NCI-H2107 treated with DMSO at 0.1 percent for 48 hours (cell line): ENCODE results near the gene OCIAD1.
"Not testable (repeated sequence)": the region's sequence is repeated elsewhere in the genome, so short reads cannot be mapped to it uniquely, and the experiment has no call there.

Experiments
- DNase-seq: peaks from one replicate; lab custom pipeline; 2025; ENCODE audit not compliant: unreplicated experiment; lab: John Stamatoyannopoulos, UW

OCIAD1 gene

DNA sequence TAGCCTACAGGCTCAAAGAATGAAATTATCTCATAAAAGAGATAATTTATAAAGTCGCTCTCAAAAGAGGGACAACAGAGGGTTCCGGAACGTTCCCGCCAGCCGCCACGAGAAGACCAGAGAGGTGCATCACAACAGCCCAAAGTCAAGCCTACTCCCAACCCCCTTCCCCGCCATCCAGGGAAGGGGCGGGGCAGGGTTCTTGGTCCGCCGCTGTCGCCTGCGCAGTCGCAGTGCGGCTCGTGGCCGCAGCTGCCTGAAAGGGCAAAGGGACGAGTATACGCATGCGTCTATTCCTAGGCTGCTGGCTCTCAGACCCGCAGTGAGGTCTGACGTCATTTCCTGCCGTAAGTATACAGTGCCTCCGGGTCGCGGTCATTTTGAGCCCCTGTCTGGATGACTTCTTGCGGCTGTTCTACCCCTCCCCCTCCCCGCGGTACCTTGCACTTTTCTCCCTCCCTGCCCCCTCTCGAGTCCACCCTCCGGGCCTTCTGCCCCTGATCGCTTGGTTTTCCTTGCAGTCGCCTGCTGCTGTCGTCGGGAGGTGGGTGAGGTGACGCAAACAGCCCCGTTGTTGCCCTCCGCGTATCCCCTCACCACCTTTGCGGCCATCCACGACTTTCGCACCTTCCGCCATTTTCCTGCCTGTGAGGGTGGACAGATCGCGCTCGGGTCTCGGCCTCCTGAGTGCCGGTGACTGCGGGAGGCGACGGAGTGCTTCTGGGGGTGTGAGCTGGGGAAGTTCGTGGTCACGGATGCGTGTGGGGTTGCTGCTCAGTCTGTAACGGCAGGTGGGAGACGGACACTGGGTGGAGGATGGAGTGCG, at the start of gene OCIAD1:
OCIAD1 (plus strand) TSS at position 383 of the 826 bp plus-strand sequence. CDS start 1,537 bp downstream, outside the sequence.
- peak; percentile 90 for DNase-seq

DNA sequence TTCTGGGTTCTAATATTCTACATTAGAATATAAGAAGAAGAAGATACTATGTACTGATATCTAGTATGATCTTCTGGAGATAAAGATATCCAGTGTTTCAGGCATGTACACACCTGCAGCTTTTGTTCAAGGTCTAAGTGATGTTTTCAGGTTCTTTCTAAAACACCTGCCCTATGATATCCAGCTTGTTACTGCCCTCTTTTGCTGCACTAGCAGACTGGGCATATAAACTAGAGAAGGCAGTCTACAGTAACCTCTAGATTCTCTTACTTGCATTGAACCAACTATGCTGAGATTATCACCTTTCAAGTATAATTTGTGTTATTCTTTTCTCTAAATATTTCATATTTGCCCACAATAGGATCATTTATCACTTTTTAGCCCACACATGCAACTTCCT, 48.9 kb upstream of the OCIAD1 start:
- DNase-seq: no peak

GRCh38 chr4:48785302-48785701, 45.6 kb upstream of the OCIAD1 start:
- DNase-seq: no peak

DNA sequence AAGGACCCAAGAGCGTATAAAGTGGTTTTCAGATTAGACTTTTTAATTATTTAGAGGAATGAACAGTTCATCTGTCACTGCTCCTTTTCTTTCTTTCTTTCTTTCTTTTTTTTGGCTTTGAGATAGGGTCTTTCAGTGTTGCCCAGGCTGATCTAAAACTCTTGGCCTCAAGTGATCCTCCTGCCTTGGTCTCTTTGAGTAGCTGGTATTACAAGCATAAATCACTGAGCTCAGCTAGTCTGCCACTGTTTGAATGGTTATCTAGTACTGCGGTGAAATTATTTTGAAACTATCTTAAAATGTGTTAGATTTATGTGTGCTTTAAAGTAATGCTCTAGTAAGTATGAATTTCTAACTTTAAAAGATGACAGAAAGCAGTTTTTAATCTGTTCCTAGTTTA, 44.3 kb upstream of the OCIAD1 start:
- DNase-seq: no peak

GRCh38 chr4:48787056-48787455, 43.8 kb upstream of the OCIAD1 start:
- DNase-seq: no peak

DNA sequence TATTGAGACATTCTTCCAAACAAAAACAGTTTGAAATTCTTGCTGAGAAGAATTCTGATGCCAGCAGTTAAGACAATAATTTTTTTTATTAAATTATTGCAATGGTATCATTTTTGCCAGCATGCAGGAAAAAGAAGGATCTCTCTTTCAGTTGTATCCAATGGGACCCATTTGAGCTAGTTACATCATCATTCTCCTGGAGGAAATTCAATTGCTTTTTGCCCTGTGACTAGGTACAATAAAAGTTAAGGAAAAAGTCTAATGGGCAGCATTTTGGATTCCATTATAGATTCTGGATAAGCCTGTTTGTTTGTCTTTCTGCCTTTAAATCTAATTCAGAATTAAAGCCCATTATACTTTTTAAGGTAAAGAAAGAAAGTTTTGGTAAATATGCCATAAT, 40.3 kb upstream of the OCIAD1 start:
- DNase-seq: no peak

- DNase-seq: no peak
These were observed 39.6 kb upstream of the OCIAD1 start for GRCh38 chr4:48791313-48791712.

GRCh38 chr4:48792348-48793006, 38.4 kb upstream of the OCIAD1 start:
- no peak for DNase-seq

DNA sequence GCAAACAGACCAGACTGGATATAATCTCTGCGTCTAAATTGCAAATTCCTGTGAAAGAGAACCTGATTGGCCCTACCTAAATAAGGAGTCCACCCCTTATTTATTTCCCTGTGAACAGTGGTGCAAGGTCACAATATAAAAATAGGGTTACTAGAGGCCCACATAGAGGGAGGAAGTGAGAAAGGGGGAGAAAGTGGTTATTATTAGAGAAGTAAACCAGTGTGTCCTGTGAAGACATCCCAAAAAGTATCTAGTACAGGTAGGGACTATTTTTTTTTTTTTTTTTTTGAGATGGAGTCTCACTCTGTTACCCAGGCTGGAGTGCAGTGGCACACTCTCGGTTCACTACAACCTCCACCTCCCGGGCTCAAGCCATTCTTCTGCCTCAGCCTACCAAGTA, 35.8 kb upstream of the OCIAD1 start:
- DNase-seq: no peak

DNA sequence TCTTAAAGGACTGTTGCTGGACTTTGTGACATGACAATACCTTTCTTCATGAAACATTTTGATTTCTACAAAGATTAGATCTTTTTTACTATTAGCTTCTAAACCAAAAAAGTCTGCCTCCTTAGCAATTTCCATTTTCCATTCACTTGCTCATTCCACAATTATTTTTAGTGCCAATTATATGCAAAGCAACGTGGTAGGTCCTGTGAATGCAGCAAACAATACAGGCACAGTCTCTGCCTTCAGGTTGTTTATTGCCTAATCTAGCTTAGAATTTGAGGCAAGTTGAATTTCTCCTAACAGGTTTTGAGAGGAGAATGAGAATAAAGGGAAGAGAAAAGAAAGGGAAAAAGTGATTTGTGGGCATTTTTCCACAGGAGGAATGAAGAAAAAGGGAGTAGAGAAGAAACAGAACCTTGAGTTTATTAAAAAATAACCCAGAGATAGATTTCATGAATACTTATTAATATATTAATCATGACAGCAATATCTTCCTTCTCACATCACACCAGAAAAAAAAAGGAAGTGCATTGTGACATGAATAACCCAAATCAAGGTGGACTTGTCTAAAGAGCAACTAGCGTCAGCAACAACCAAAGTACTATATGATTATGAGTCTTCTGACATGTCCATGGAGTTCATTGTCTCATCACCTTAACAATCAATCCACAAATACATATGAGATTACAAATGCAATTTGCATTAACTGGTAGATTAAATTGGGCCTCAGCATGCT, 34.5 kb upstream of the OCIAD1 start:
- DNase-seq: no peak

- no peak for DNase-seq
These were observed 33.8 kb upstream of the OCIAD1 start for GRCh38 chr4:48796927-48797679.

GRCh38 chr4:48798117-48798516, 32.8 kb upstream of the OCIAD1 start:
- no peak for DNase-seq

DNA sequence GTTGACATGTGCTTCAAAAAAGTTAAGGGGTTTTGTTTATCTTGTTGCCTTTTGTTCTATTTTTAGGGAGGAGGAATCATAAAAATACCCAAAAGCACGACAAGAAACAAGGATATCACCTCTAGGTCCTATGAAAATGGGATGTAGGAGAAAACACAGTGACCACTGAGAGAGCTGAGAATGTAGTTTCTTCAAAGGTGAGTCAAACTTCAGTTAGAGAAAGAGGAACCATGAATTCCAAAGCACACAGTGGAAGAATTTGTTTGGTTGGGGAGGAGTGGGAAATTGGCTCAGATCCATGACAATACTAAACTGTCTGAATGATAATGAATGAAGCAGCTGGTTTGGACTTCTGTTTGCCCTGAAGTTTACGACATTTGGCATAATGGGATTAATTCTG, 31.7 kb upstream of the OCIAD1 start:
- no peak for DNase-seq

DNA sequence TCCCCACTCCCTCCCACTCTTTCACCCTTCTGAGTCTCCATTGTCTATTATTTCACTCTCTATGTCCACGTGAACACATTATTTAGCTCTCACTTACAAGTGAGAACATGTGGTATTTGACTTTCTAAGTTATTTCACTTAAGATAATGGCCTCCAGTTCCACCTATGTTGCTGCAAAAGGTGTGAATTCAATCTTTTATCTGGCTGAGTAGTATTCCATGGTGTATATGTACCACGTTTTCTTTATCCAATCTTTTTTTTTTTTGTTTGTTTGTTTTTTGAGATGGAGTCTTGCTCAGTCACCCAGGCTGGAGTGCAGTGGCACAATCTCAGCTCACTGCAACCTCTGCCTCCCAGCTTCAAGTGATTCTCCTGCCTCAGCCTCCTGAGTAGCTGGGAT, 30.7 kb upstream of the OCIAD1 start:
- not testable (repeated sequence) for DNase-seq

DNA sequence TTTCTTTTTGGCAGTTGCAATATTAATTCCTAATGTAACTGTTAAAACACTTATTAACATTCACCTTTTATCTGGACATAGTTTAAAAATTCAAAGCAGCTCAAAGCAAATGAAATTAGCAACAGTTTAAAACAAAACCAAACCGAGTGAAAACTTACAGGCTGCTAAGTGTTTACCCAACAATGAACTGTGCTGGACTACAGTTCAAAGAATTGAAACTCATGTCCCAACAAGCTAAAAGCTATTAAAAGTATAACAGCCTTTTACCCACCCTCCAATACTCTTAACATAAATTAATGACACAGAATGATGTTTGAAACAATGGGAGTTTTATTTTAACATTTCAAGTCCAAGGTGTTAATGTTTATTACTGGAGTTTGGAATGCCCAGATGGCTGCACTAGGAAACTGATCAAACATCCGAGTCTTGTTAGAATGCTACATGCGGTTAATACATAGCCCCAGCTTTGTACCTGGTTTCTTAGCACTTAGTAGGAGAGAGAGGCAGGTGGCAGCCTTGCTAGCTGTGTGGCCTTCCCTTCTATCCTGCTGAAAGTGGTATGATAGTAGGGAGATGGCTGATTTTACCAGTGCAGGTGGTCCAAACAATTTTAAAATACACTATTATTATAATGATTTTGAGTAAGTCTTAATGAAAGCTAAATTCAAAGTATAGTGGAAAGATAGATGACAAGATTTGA, 29.7 kb upstream of the OCIAD1 start:
- DNase-seq: no peak

DNA sequence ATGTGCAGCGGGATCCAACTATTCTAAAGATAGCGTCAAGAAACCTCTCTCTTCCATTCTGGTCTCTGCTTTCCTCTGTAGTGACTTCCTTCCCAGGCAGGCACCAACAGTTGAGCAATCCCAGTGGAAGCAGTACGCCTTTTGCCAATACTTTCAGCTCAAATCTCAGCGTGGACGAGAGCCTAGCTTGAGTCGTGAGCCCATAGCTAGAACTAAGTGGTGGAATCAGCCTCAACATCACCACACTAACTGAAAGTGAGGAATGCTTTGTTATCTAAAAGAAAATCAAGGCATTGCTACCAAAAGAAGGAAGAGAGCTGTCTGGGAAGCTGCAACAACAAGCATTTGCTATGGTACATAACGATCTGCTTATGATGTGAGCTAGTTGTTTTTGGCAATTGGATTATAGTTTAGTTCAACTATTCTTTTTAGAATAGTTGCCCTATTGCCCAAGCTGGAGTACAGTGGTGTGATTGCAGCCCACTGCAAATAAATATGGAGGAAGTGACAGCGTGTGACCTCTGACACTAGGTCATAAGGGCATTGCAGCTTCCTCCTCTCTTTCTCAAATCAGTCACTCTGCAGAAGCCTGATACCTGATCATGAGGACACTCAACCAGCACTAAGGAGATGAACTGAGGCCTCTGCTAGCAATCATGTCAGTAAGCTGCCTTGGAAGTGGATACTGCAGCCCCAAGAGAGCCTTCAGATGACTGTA, 26.1 kb upstream of the OCIAD1 start:
- DNase-seq: no peak

- no peak for DNase-seq
These were observed 18.0 kb upstream of the OCIAD1 start for GRCh38 chr4:48812866-48813265.

DNA sequence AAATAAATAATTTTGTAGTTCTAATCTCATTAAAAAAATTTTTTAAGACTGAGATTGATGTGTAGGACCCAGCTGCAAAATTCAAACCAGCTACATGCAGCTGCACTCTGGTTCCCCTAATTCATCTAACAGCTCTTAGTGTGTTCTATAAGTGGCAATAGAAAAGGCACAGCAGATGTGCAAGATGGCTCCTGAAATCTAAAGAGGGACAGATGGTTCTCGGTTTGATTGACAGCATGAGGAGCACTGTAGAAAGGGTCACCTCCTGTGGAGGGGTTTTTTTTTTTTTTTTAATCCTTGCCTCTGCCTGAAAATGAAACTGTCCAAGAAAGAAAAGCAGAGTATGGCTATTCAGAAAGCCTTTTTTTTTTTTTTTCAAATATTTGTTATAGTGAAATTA, 16.9 kb upstream of the OCIAD1 start:
- no peak for DNase-seq

- DNase-seq: no peak
These were observed 15.4 kb upstream of the OCIAD1 start for GRCh38 chr4:48815483-48815882.

DNA sequence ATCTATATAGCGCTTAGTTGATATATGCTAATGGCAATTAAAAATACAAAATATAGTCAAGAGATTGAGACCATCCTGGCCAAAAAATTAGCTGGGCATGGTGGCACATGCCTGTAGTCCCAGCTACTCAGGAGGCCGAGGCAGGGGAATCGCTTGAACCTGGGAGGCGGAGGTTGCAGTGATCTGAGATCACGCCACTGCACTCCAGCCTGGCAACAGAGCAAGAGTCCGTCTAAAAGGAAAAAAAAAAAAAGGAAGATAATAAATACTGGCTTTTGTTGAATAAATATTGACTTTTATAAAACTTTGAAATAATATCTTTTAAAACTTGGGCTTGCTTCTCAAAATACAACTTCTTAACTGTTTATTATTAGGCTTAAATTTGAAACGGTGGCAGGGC, 14.6 kb upstream of the OCIAD1 start:
- DNase-seq: not testable (repeated sequence)
